Measurements from ENCODE around the gene IGSF23. TPM values are rescaled to one million over a fixed set of nuclear protein-coding genes. Genes with fewer than 3 reads are reported as not detected.

Gene IGSF23
- total and polyA plus RNA-seq, 2 of the 4 experiments (the other 2 are of a cell fraction): 0.27 TPM; not detected in 1

- Histone ChIP-seq H3K27me3 (ENCODE audit: control insufficient read depth, insufficient read depth, low read length) (no peaks in the 10 kb centered on the region), H3K36me3 (ENCODE audit: control insufficient read depth, insufficient read depth, low read length) (peaks cover 7% of the 10 kb centered on the region; the same call in 1 of the 2 replicates), H3K18ac (ENCODE audit: low read depth, low read length) (no peak overlapping the region), H3K23ac (ENCODE audit: low read depth, low read length) (no peak overlapping the region), H3K4me2 (ENCODE audit: low read depth, low read length) (no peak overlapping the region), H3K27ac (ENCODE audit: insufficient read depth, low read length) (no peak overlapping the region), H2AFZ (replicated peaks; ENCODE audit: low read length, poor library complexity) (no peak overlapping the region), H3K79me1 (ENCODE audit: low read depth in 1 of 2, low read length in 2 of 2) (no peaks in the 10 kb centered on the region), H2BK120ac (ENCODE audit: low read depth, low read length) (no peak overlapping the region), H2BK5ac (ENCODE audit: low read depth, low read length, poor library complexity, severe bottlenecking) (no peak overlapping the region), H3K4me1 (ENCODE audit: control insufficient read depth, insufficient read depth, low read length) (peaks cover 3% of the 10 kb centered on the region), H3K9ac (ENCODE audit: low read depth, low read length) (no peak overlapping the region), H2BK15ac (ENCODE audit: low read depth, low read length) (no peak overlapping the region), H4K91ac (ENCODE audit: insufficient read depth, low read depth, low read length) (no peak overlapping the region), H3K4me3 (ENCODE audit: insufficient read depth, low read depth, low read length) (no peak overlapping the region), H2BK20ac (ENCODE audit: low read depth, low read length) (no peak overlapping the region), H2AK9ac (replicated peaks; ENCODE audit: low read depth, low read length, poor library complexity) (peak overlapping the region; percentile 58), H3K56ac (ENCODE audit: extremely low read depth, insufficient read depth, low read length) (no peak overlapping the region), H3K14ac (replicated peaks; ENCODE audit: low read depth, low read length) (no peak overlapping the region), H4K20me1 (ENCODE audit: insufficient read depth, low read length) (no peaks in the 10 kb centered on the region), H3K9me1 (ENCODE audit: insufficient read depth, low read length) (peaks cover 11% of the 10 kb centered on the region), H2AK5ac (ENCODE audit: low read depth, low read length) (no peak overlapping the region), H3K9me3 (ENCODE audit: control insufficient read depth, insufficient read depth, low read length) (0 out of 2 replicates have a peak, but pooled peaks cover 2% of the 10 kb centered on the region), H3K4ac (ENCODE audit: low read depth, low read length) (no peak overlapping the region), H4K5ac (ENCODE audit: low read depth, low read length) (no peak overlapping the region), H4K8ac (ENCODE audit: low read depth in 2 of 2, low read length in 2 of 2) (no peak overlapping the region)
- dilution Hi-C loops (cut with HindIII; ENCODE audit: low sequenced_read_pairs, unreplicated experiment) (no loop called here), in situ Hi-C loops (cut with MboI; ENCODE audit: low sequenced_read_pairs) (no loop called here), intact Hi-C loops (cut with micrococcal nuclease) (no loop called here)
- POLR2A ChIA-PET (ENCODE audit: unreplicated experiment): no interaction called here
- DNase-seq (no peak), ATAC-seq (ENCODE audit: low read depth) (no peak)
- CTCF ChIA-PET: no interaction called here
- TF ChIP-seq CHD1 (IDR thresholded peaks at IDR 0.05; ENCODE audit: low read depth, low read length): no peak
- BruUV-seq (replicated peaks): no TSS peak
- no CpG with 5 or more reads among the region's 1 CpG for WGBS, 2 experiments (ENCODE audit: extremely low coverage in 2 of 2, insufficient read length in 1 of 2)
Measured at GRCh38 chr19:44672226-44672625, 58.9 kb downstream of the IGSF23 start.

Measured in IMR-90 (cell line).